ENCODE measurements around the gene DPP3.
"Not testable (repeated sequence)": the region's sequence is repeated elsewhere in the genome, so short reads cannot be mapped to it uniquely, and the experiment has no call there.

Gene DPP3

DNA sequence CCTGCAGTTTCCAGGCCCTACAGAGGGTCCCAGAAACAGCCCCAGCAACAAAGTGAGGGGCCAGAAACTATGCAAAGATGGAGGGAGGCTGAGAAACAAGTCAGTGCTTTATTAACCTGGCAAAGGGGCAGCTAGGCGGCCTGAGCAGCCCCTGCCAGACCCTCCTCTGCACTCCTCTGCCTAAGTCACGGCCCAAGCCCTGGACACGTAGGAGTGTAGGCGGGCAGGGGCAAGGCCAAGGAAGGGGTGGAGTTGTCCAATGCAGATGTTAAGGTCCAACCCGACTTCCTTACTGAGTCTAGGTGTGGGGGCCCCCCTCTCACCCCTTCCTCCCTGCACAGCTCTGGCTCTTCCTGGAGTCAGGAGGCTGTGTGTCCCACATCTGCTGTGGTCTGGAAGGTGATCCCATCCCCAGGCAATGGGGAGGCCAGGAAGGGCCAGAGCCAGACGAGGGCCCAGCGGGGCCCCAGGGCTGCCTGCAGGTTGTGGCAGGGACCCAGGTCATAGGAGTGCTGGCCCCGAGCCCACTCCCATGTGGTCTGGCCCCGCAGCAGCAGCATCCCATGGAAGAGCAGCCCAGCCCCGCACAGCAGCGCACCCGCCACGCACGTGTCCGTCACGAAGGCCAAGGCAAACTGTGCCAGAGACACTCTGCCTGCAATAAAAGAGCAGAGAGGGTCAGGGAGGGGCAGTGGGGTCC lies 59.1 kb downstream of the DPP3 start:
- no peak for DNase-seq

GRCh38 chr11:66539870-66540213 lies 59.6 kb downstream of the DPP3 start:
- no peak for DNase-seq

DNA sequence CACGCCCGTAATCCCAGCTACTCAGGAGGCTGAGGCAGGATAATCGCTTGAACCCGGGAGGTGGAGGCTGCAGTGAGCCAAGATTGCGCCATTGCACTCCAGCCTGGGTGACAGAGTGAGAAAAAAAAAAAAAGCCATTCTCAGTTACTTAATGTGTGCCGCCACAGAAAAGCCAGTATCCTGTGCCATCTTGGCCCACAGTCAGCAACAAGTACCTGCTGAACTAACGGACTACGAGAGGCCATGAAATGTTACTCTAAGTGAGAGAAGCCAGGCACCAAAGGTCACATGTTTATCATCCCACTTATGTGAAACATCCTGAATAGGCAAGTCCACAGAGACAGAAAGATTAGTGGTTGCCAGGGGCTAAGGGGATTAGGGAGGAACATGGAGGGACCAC lies 60.4 kb downstream of the DPP3 start:
- DNase-seq: not testable (repeated sequence)

GRCh38 chr11:66541892-66542291 lies 61.7 kb downstream of the DPP3 start:
- no peak for DNase-seq

GRCh38 chr11:66542362-66542761 lies 62.1 kb downstream of the DPP3 start:
- no peak for DNase-seq

GRCh38 chr11:66543263-66544107 lies 63.3 kb downstream of the DPP3 start:
- peak; percentile 79 to 81 for DNase-seq

DNA sequence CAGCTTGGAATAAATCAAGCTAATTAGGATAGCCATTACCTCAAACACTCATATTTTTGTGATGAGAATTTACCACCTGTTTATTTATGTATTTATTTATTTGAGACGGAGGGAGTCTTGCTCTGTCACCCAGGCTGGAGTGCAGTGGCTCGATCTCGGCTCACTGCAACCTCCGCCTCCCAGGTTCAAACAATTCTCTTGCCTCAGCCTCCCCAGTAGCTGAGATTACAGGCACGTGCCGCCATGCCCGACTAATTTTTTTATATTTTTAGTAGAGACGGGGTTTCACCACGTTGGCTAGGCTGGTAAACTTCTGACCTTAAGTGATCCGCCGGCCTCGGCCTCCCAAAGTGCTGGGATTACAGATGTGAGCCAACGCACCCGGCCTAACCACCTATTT lies 64.7 kb downstream of the DPP3 start:
- DNase-seq: not testable (repeated sequence)

- DNase-seq: peak; percentile 91
Observed at GRCh38 chr11:66545701-66546367, 65.6 kb downstream of the DPP3 start, which contains the start of gene ZDHHC24. Gene ZDHHC24, minus strand, starts transcription at chr11:66546048. Its CDS starts 45 bp downstream, at chr11:66546003.

- peak in 1 of 2 donors; percentile 13 for DNase-seq
Observed at GRCh38 chr11:66546368-66546965, 66.2 kb downstream of the DPP3 start, which contains the start of gene ACTN3. Gene ACTN3, plus strand, starts transcription at chr11:66546903. Its CDS starts 35 bp downstream, at chr11:66546938.

GRCh38 chr11:66546966-66547661 lies 66.9 kb downstream of the DPP3 start:
- no peak for DNase-seq

DNA sequence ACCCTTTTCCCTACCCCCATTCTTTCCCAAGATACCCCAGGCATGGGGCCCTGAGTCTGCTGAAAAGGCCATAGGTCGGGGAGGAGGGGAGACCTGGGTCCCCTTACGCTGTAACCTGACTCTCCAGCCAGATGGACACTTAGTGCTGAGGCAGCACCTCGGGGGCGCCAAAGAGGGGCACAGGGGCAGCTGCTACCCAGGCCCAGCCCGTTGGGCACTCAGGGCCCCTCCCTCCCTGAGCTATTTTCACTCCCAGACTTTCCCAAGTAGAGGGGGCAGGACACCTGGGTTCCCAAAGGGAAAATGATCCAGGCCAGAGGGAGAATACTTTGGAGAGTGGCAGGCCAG lies 67.4 kb downstream of the DPP3 start:
- no peak for DNase-seq

DNA sequence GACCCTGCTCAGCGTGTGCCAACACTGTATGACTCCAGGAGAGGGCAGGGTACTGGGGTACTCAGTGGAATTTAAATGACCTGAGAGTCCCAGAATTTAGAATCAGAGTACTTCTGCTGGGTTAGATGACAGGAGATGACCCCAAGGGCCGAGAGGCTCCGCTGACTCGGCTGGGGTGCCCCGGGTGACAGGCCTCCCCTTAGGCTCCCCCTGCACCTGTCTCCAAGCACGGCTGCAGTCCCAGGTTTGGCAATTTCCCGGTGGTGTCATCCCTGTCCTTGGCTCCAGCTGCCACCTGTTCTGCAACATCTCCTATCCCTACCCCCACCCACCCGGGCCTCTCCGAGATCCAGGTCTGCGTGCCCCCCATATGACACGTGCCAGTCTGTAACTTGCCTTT lies 67.8 kb downstream of the DPP3 start:
- DNase-seq: no peak

GRCh38 chr11:66548774-66549630 lies 68.8 kb downstream of the DPP3 start:
- no peak for DNase-seq

GRCh38 chr11:66549696-66550095 lies 69.5 kb downstream of the DPP3 start:
- DNase-seq: no peak

- DNase-seq: no peak
Observed at GRCh38 chr11:66550887-66551286, 70.7 kb downstream of the DPP3 start.

GRCh38 chr11:66554602-66555001 lies 74.4 kb downstream of the DPP3 start:
- no peak for DNase-seq

GRCh38 chr11:66555416-66555815 lies 75.2 kb downstream of the DPP3 start:
- DNase-seq: no peak

GRCh38 chr11:66556086-66556485 lies 75.9 kb downstream of the DPP3 start:
- DNase-seq: no peak

DNA sequence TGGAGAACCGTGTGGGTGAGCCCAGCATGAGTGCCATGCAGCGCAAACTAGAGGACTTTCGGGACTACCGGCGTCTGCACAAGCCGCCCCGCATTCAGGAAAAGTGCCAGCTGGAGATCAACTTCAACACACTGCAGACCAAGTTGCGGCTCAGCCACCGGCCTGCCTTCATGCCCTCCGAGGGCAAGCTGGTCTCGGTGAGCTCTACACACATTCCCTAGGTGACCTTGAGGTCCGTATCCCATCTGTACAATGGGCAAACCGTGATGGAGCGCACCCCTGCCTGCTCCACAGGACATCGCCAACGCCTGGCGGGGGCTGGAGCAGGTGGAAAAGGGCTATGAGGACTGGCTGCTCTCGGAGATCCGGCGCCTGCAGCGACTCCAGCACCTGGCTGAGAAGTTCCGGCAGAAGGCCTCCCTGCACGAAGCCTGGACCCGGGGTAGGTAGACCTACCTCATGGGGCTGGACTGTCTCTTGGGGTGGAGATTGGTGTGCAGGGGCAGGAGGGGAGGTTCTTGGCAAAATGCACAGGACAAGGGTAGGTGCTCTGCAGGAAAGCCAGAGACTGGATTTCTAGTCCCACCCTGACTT lies 77.6 kb downstream of the DPP3 start:
- DNase-seq: no peak

Measured in CD4-positive, alpha-beta T cell treated with Interleukin-1 beta for 1 hour (primary cell).